ENCODE measurements around the gene FAM228A.

FAM228A gene

GRCh38 chr2:24221343-24222050, 46.6 kb downstream of the FAM228A start:
- no peak overlapping the region for H3K27ac ChIP-seq
- TF ChIP-seq CTCF (IDR thresholded peaks at IDR 0.05) (no peak), ZFX (IDR thresholded peaks at IDR 0.05; ENCODE audit: borderline replicate concordance) (no peak)

GRCh38 chr2:24222946-24223345, 48.1 kb downstream of the FAM228A start:
- no peak overlapping the region for H3K27ac ChIP-seq

GRCh38 chr2:24225499-24226242, 50.8 kb downstream of the FAM228A start:
- no peak for TF ChIP-seq ZFX (IDR thresholded peaks at IDR 0.05; ENCODE audit: borderline replicate concordance)
- no peak for TF ChIP-seq CTCF (IDR thresholded peaks at IDR 0.05)

More at GRCh38 chr2:24222946-24223345, 48.1 kb downstream of the FAM228A start:
- TF ChIP-seq CTCF (IDR thresholded peaks at IDR 0.05) (no peak), ZFX (IDR thresholded peaks at IDR 0.05; ENCODE audit: borderline replicate concordance) (no peak)

GRCh38 chr2:24228470-24228869, 53.6 kb downstream of the FAM228A start:
- no peak overlapping the region for H3K27ac ChIP-seq
- TF ChIP-seq CTCF (IDR thresholded peaks at IDR 0.05): peak; percentile 69
- TF ChIP-seq ZFX (IDR thresholded peaks at IDR 0.05; ENCODE audit: borderline replicate concordance): no peak

More at GRCh38 chr2:24225499-24226242, 50.8 kb downstream of the FAM228A start:
- no peak overlapping the region for H3K27ac ChIP-seq

- no peak overlapping the region for H3K27ac ChIP-seq
- TF ChIP-seq ZFX (IDR thresholded peaks at IDR 0.05; ENCODE audit: borderline replicate concordance) (no peak), CTCF (IDR thresholded peaks at IDR 0.05) (no peak)
Observed at GRCh38 chr2:24231461-24231881, 56.6 kb downstream of the FAM228A start.

- H3K27ac ChIP-seq: no peak overlapping the region
- TF ChIP-seq CTCF (IDR thresholded peaks at IDR 0.05): no peak
- TF ChIP-seq ZFX (IDR thresholded peaks at IDR 0.05; ENCODE audit: borderline replicate concordance): no peak
Observed at GRCh38 chr2:24233321-24233720, 58.5 kb downstream of the FAM228A start.

GRCh38 chr2:24237313-24237712, 62.5 kb downstream of the FAM228A start:
- TF ChIP-seq CTCF (IDR thresholded peaks at IDR 0.05) (no peak), ZFX (IDR thresholded peaks at IDR 0.05; ENCODE audit: borderline replicate concordance) (no peak)

More at GRCh38 chr2:24237313-24237712, 62.5 kb downstream of the FAM228A start:
- H3K27ac ChIP-seq: no peak overlapping the region

Measured in 22Rv1 (cell line).